GM12865 (cell line): Measurements from ENCODE around the gene FGD6.
"Not testable (repeated sequence)": the region's sequence is repeated elsewhere in the genome, so short reads cannot be mapped to it uniquely, and the experiment has no call there.

ENCODE experiments used
- DNase-seq: peaks from one replicate; pipeline ENCODE4 v3.0.0; 2010; ENCODE audit warnings: low read depth
- H3K4me3 ChIP-seq: 2 replicates; pipeline ENCODE4 v1.5.1; 2011; ENCODE audit warnings: mild to moderate bottlenecking, low read depth, low read length, control low read depth
- TF ChIP-seq, protein P1 (sequence below): IDR thresholded peaks from 2 replicates; pipeline ENCODE4 v1.5.1; 2011; ENCODE audit warnings: low read length, control low read depth, low read depth, inconsistent platforms; ENCODE audit not compliant: insufficient read depth; ENCODE audit errors: missing control alignments

Gene FGD6

DNA sequence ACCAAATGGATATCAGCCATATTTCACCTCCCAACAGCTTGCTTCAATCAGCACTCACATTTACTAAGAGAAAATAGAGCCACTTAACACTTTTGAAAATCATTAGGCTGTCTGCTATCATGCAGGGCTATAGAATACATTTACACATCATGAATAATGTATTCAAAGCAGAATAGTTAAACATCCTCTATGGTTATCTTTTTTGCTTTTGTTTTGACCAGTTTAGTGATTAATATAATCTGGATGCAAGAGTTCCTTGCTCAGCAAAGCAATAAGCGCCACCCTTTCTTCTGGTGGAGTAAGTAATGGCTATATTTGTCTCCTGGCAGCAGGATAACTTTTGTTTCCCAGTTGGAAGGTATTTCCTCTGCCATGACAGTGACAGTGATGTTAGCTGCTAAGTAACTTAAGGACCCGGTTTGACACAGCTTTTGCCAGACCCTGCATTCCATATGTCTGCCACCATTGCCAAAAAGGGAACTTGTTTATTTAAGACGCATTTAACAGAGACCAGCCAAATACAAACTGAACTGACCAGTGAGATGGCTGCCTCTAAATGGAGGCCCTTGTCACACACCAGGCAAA lies 73.6 kb downstream of the FGD6 start:
- H3K4me3 ChIP-seq: no peak overlapping the region
- DNase-seq: no peak
- TF ChIP-seq, protein P1, sequence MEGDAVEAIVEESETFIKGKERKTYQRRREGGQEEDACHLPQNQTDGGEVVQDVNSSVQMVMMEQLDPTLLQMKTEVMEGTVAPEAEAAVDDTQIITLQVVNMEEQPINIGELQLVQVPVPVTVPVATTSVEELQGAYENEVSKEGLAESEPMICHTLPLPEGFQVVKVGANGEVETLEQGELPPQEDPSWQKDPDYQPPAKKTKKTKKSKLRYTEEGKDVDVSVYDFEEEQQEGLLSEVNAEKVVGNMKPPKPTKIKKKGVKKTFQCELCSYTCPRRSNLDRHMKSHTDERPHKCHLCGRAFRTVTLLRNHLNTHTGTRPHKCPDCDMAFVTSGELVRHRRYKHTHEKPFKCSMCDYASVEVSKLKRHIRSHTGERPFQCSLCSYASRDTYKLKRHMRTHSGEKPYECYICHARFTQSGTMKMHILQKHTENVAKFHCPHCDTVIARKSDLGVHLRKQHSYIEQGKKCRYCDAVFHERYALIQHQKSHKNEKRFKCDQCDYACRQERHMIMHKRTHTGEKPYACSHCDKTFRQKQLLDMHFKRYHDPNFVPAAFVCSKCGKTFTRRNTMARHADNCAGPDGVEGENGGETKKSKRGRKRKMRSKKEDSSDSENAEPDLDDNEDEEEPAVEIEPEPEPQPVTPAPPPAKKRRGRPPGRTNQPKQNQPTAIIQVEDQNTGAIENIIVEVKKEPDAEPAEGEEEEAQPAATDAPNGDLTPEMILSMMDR: no peak

DNA sequence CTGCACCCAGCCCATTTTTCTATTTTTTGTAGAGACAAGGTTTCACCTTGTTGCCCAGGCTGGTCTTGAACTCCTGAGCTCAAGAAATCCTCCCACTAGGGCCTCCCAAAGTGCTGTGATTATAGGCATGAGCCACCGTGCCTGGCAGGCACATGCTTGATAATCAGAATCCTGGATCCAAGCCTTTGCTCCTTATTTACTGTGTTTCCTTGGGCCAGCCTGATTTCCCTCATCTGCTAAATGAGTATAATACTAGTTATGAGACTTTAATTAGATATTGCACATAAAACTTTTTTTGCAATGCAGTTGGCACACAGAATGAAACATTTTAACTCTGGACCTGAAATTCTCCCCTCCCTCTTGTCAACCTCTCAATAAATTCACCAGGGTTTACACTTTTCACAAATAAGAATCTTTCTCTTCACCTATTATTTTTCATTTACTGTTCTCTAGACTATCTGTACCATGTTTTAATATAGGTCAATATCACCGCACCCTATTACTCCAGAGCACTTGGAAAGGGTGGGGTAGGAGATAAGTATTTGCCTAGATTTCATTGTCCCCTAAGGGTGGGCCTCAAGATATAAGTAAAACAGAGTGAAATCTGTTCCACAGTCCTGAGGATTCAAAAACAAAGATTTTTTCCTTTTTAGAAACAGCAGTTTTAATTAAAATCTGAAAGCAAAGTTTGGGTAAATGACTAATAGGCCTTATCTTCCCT lies 74.7 kb downstream of the FGD6 start:
- TF ChIP-seq, protein P1: no peak
- no peak overlapping the region for H3K4me3 ChIP-seq
- no peak for DNase-seq

DNA sequence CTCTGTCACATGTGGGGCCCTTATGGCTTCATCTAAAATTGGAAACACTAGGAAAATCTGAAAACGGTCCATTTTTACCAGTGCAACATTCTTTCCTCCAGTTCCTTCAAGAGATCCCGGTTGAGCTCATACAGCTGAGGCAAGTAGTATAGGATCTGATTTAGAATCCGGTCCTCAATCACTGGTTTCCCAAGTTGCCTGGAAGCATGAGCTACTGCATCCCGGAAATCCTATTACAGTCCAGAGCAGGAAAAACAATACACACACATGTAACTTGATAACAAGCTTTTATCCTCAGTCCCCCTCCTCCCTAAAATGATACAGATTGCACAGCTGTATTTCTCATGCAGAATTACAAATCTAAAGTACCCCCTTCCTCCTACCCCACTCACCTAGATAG lies 76.0 kb downstream of the FGD6 start:
- no peak for DNase-seq
- no peak overlapping the region for H3K4me3 ChIP-seq
- TF ChIP-seq, protein P1: no peak

DNA sequence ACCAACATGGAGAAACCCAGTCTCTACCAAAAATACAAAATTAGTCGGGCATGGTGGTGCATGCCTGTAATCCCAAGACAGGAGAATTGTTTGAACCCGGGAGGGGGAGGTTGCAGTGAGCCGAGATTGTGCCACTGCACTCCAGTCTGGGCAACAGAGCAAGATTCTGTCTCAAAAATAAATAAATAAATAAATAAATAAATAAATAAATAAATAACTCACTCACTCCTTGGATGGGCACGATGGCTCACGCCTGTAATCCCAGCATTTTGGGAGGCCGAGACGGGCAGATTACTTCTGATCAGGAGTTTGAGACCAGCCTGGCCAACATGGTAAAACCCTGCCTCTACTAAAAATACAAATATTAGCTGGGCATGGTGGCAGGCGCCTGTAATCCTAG lies 79.2 kb downstream of the FGD6 start:
- not testable (repeated sequence) for H3K4me3 ChIP-seq, DNase-seq

DNA sequence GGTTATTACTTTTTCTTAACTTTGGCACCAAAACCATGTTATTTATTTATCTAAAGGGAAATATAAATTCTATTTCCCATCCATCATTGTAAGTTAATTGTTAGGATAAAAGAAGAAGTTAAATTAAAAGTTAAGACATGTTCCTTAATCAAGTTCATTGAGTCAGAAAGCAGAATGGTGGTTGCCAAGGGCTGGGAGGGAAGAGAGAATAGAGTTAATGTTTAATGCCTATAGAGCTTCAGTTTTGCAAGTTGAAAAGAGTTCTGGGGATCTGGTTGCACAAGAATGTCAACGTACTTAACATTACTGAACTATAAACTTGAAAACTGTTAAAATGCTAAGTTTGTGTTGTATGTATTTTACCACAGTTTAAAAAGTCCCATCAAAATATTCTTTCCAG lies 80.7 kb downstream of the FGD6 start:
- TF ChIP-seq, protein P1: no peak

DNA sequence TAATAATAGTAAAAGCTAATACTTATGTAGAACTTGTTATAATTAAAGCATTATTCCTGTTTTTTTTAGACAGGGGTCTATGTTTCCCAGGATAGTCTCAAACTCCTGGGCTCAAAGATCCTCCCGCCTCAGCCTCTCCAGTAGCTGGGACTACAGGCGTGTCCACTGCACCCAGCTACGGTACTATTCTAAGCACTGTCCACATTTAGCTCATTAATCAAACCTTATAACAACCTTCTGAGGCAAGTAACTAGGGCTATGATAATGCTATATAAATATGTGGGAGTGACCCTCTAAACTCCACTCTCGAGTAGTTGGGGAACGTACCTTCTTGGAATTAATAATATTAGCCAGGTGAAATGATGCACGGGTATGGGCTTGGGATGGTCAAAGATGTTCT lies 83.2 kb downstream of the FGD6 start:
- no peak for DNase-seq
- TF ChIP-seq, protein P1: no peak
- H3K4me3 ChIP-seq: no peak overlapping the region

More for the DNA sequence above, 80.7 kb downstream of the FGD6 start:
- no peak overlapping the region for H3K4me3 ChIP-seq
- no peak for DNase-seq

DNA sequence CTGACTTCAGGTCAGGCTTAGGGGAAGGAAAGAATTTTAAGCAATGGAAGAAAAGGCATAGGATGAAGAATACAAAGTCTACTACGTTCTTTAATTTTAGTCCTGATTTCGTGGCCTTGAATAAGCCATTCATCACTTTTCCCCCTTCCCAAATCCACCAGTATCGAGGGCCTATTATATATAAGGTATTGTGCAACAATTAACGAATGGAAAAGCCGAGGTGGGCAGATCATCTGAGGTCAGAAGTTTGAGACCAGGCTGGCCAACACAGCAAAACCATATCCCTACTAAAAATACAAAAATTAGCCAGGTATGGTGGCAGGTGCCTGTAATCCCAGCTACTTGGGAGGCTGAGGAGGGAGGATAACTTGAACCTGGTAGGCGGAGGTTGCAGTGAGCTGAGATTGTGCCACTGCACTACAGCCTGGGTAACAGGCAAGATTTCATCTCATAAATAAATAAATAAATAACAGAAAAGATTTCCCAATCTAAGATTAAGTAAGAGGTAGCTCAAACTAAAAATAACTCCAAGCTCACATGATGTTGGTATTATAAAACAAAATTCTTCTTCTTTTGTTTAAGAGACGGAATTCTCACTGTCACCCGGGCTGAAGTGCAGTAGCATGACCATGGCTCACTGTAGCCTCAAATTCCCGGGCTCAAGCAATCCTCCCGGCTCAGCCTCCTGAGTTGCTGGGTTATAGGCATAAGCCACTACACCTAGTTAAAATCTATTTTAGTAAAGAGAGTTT lies 85.5 kb downstream of the FGD6 start:
- DNase-seq: no peak
- TF ChIP-seq, protein P1: no peak

More for the DNA sequence above, 85.5 kb downstream of the FGD6 start:
- H3K4me3 ChIP-seq: no peak overlapping the region
